GM12865 (cell line): Measurements from ENCODE around the gene FAM174C.
A peak's percentile ranks its signal among the peaks of the same experiment; 100 is the strongest.

Experiments used
- DNase-seq: peaks from one replicate; pipeline ENCODE4 v3.0.0; 2010; ENCODE audit warnings: low read depth
- H3K4me3 ChIP-seq: 2 replicates; pipeline ENCODE4 v1.5.1; 2011; ENCODE audit warnings: mild to moderate bottlenecking, low read depth, low read length, control low read depth
- TF ChIP-seq, protein P1 (sequence below): IDR thresholded peaks from 2 replicates; pipeline ENCODE4 v1.5.1; 2011; ENCODE audit warnings: low read length, control low read depth, low read depth, inconsistent platforms; ENCODE audit not compliant: insufficient read depth; ENCODE audit errors: missing control alignments

The FAM174C gene

DNA sequence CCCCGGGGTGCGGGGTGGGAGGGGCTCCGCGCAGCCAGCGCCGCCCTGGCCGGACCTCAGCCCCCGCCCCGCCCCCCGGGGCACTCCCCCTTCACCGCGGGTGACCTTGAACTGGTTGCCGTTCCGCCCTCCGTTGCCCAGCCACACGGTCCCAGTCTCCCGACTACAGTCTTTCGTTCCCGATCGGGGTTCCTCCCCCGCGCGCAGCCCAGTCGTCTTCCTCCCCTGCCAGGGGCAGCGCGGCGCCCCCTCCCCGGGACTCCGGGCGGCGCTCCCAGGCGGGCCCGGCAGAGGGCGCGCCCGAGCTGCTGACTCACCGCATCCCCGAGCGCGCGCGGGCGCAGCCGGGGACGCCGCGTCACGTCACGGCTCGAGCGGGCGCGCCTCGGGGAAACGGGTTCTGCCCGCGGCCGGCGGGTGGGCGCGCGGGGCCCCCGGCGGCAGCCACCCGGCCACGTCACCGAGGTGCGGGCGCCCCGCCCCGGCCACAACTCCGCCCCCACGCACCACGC, 26.5 kb upstream of the FAM174C start:
- peak; percentile 86 for DNase-seq
- TF ChIP-seq, protein P1, sequence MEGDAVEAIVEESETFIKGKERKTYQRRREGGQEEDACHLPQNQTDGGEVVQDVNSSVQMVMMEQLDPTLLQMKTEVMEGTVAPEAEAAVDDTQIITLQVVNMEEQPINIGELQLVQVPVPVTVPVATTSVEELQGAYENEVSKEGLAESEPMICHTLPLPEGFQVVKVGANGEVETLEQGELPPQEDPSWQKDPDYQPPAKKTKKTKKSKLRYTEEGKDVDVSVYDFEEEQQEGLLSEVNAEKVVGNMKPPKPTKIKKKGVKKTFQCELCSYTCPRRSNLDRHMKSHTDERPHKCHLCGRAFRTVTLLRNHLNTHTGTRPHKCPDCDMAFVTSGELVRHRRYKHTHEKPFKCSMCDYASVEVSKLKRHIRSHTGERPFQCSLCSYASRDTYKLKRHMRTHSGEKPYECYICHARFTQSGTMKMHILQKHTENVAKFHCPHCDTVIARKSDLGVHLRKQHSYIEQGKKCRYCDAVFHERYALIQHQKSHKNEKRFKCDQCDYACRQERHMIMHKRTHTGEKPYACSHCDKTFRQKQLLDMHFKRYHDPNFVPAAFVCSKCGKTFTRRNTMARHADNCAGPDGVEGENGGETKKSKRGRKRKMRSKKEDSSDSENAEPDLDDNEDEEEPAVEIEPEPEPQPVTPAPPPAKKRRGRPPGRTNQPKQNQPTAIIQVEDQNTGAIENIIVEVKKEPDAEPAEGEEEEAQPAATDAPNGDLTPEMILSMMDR: peak; percentile 82
- H3K4me3 ChIP-seq: peak overlapping the region; percentile 77

DNA sequence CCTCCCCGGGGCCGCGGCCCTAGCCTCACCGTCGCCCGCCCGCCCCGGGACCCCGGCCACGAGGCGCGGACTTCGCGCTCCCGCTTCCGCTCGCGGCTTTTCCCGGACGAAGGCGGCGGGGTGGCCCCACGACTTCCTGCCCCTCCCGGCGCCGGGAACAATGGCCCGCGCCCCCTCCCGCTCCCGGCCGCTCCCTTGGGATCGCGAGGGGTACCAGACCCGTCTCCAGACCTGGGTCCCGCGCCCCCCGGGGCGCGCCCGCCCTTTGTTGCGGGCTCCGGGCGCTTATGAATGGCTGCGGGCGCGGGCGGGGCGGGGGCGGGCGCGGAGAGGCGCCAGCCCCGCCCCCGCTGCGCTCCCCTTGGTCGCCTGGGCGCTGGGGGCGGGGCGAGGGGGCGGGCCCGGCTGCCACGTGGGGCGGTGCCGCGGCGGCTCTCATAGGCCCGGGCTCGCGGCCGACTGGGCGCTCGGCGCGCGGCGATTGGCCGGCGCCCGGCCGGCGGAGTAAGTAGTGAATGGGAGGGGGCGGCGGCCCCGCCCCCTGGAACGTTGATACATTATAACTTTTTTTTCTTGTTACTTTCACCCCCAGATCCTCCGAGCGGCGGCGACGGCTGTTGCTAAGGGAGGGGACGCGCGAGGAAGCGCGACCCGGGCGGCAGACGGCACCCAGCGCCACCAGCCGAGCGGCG, 25.9 kb upstream of the FAM174C start:
- TF ChIP-seq, protein P1: no peak
- peak; percentile 96 for DNase-seq
- H3K4me3 ChIP-seq: peak overlapping the region; percentile 68

DNA sequence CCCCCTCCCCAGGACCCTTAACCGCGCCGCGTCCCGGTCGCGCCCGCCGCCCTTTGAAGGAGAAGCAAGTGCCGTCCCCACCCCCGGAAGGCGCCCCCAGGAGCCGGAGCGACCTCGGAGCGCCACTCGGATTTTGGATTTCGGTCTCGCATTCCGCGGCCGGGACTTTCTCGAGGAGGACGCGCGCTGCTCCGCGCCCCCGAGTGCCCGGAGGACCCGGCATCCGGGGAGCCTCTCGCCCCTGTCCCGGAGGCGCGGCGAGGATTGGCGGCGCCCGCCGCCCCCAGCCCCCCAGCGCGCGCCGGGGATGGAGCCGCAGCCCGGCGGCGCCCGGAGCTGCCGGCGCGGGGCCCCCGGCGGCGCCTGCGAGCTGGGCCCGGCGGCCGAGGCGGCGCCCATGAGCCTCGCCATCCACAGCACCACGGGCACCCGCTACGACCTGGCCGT, 25.3 kb upstream of the FAM174C start:
- peak overlapping the region; percentile 61 for H3K4me3 ChIP-seq
- TF ChIP-seq, protein P1: no peak
- DNase-seq: no peak

DNA sequence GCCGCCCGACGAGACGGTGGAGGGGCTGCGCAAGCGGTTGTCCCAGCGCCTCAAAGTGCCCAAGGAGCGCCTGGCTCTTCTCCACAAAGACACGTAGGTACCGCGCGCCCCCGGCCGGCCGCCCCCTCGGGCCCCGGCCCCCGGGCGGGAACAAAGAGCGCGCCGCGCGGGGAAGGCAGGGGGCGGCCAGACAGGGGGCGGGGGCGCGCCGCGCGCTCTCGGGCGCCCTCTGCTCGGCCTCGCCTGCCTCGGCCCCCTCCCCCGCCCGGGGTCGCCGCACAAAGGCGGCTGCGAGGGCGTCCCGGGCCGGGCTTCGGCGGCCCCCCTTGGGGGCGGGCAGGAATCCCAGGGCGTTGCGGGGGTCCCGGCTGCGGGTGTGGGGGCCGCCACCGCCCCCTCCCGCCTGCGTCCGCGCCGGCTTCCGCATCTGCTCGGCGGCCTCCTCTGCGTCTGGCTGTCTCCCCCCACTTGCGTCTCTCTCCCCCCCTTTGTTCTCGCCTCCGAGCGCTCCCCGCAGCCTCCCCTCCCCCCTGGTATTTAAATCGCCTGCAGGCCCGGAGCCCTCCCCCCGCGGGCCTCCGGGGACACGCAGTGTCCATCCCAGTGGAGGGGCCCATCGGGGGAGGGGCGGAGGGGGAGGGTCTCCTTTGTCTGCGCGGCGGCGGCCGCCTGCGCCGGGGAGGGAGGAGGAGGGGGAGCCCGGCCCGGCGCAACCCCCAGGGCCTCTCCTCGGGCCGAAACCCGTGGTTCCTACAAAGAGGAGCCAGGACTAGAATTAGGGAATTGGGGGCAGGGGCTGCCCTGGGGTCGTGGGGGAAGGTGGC, 24.7 kb upstream of the FAM174C start:
- DNase-seq: peak; percentile 78
- TF ChIP-seq, protein P1: no peak
- peak overlapping the region; percentile 61 for H3K4me3 ChIP-seq

DNA sequence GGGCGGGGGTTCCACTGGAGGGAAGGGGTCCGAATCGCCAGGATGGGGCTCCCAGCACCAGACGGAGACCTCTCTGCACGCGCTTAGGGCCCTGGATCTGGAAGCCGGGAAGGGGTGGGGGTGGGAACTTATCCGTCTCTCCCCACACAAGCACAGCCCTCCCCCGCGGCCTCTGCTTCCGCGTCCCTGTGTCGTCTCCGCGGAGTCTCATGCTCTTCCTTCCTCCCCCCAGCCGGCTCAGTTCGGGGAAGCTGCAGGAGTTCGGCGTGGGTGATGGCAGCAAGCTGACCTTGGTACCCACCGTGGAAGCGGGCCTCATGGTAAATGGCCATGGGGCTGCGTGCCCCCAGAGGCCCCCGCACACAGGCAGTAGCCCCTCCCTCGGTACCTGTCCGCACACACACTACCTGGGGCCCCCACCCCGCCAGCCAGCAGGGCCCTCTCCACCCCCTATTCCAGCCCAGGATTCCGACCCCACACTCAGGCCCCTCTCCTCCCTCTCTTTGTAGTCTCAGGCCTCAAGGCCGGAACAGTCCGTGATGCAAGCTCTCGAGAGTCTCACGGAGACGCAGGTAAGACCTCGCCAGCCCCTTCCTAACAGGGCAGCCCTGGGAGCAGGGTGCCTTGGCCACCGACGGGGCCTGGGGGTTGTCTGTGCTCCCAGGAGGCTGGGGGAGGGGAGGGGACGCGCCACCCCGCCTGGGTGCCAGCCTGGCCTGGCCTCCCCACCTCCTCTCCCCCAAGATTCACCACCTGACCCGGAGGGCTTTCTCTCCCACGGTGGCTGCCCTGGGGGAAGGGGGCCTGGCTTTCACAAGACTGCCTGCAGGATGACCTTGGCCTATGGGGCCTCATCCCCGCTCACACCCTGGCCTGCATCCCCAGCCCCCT, 23.8 kb upstream of the FAM174C start:
- H3K4me3 ChIP-seq: peak overlapping the region; percentile 61
- TF ChIP-seq, protein P1: no peak
- peak; percentile 78 for DNase-seq

DNA sequence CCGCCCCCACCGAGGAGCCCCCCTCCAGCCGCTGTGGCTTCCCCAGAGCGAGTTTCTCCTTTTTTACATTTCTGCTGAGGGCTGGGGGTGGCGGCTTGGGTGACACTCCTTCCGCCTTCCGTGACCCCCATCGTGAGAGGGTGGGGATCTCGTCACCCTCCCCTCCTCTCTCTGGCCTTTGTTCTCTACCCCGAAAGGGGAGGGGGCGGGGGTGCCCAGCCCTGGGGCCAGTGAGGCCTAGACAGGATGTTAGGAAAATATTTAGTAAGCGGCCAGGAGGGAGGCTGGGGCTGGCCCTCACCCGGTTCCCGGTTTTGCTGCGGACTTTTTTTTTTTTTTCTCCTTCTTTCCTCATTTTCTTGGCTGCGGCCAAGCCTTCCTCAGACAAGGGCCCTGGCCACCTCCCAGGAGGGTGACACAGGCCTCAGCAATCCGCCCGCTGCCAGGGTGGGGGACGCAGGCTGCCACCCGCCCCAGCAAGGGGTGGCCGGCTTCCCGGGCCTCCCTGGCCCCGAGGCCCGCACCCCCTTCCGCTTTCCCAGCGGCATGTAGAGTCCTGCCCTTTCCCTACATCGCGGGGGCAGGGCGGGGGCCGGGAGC, 23.0 kb upstream of the FAM174C start:
- TF ChIP-seq, protein P1: no peak
- peak; percentile 78 for DNase-seq
- H3K4me3 ChIP-seq: peak overlapping the region; percentile 61
